NCI-H1694 treated with DMSO at 0.1 percent for 48 hours (cell line): ENCODE measurements around the gene SNED1.
A peak's percentile ranks its signal among the peaks of the same experiment; 100 is the strongest.
"Not testable (repeated sequence)": the region's sequence is repeated elsewhere in the genome, so short reads cannot be mapped to it uniquely, and the experiment has no call there.

Experiments
- DNase-seq: peaks from one replicate; lab custom pipeline; 2025; lab: John Stamatoyannopoulos, UW

SNED1 gene

DNA sequence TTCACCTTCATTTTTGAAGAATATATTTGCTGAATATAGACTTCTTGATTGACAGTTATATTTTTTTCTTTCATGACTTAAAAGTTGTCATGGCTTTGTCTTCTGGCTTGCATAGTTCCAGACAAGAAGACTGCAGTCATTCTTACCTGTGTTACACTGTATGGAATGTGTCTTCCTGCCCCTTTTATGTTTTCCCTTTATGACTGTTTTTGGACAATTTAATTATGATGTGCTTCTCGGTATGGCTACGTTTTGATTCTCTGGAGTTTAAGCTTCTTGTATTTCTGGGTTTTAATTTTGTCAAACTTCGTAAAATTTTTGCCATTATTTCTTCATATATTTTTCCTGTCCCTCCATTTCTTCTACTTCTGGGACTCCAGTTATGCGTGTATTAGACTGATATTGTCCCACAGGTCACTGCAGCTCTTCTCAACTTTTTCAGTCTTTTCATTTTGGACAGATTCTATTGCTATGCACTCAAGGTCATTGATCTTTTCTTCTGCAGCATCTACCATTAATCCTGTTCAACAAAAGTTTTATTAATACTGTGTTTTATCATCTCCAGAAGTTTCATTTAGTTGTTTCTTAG is 86.5 kb downstream of the SNED1 start:
- no peak for DNase-seq

- DNase-seq, result no peak
Observed at GRCh38 chr2:241087420-241088268, 89.2 kb downstream of the SNED1 start.

- DNase-seq, result no peak
Observed at GRCh38 chr2:241088376-241088775, 90.0 kb downstream of the SNED1 start.

GRCh38 chr2:241088791-241089732 is 90.6 kb downstream of the SNED1 start:
- DNase-seq, result no peak

- no peak for DNase-seq
Observed at GRCh38 chr2:241091201-241091600, 92.8 kb downstream of the SNED1 start.

DNA sequence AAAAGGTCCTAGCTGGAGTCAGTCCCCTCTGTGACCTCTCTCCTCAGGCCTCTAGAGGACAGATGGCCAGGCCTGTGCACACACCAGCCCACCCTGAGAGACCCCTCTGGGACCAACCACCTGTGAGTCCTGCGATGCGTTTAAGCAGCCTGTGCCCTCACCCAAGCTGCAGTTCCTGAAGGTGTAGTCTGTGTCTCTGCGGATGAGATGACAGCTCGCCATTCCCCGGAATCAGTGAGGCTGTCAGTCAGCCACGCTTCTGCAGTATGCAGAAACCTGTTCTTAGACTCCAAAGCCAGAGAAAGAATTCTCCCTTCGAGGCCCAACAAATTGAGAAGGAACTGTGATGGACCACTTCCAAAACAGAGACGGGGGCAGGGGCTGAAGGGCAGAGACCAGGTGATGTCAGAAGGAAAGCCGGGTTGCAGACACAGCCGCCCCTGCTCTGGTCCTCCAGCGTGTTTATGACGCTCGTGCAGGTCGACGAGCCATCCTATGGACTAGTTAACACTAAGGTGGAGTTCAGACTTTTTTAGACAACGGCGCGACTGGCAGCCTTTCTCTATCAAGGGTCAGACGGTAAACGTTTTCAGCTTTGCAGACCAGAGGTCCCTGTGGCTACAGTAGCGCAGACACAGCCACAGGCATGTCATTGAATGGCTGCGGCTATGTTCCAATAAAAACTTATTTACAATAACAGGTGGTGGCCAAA is 93.5 kb downstream of the SNED1 start:
- no peak for DNase-seq

GRCh38 chr2:241092677-241093076 is 94.3 kb downstream of the SNED1 start:
- no peak for DNase-seq

- DNase-seq, result not testable (repeated sequence)
Observed at GRCh38 chr2:241093133-241093781, 94.8 kb downstream of the SNED1 start.

- DNase-seq, result no peak
Observed at GRCh38 chr2:241094172-241094571, 95.8 kb downstream of the SNED1 start.

- no peak for DNase-seq
Observed at GRCh38 chr2:241094924-241095420, 96.6 kb downstream of the SNED1 start.

- DNase-seq, result no peak
Observed at GRCh38 chr2:241095594-241096290, 97.3 kb downstream of the SNED1 start.

GRCh38 chr2:241096979-241097378 is 98.6 kb downstream of the SNED1 start:
- no peak for DNase-seq

GRCh38 chr2:241099246-241099645 is 100.8 kb downstream of the SNED1 start:
- DNase-seq, result no peak

- peak; percentile 69 for DNase-seq
Observed at GRCh38 chr2:241102239-241102803, 103.9 kb downstream of the SNED1 start, which contains the start of gene MTERF4. TSS of gene MTERF4 (minus strand) at chr2:241102287. CDS start at chr2:241102273, 14 bp downstream.

- no peak for DNase-seq
Observed at GRCh38 chr2:241103176-241103595, 104.8 kb downstream of the SNED1 start.

GRCh38 chr2:241104611-241105010 is 106.2 kb downstream of the SNED1 start:
- not testable (repeated sequence) for DNase-seq

GRCh38 chr2:241105641-241106040 is 107.2 kb downstream of the SNED1 start:
- DNase-seq, result no peak

- DNase-seq, result no peak
Observed at GRCh38 chr2:241107031-241107783, 108.8 kb downstream of the SNED1 start.
